H1 (cell line): ENCODE measurements around the gene ASMT. TPM values are rescaled to one million over a fixed set of nuclear protein-coding genes. Genes with fewer than 3 reads are reported as not detected.

Source experiments
- CTCF ChIA-PET: fragments of 300-600 bp; sonication (Branson Sonifier 250); formaldehyde crosslinking; loops from one replicate; lab custom pipeline; 2021; ENCODE audit not compliant: partially characterized antibody; lab: Charles Lee
- POLR2A ChIA-PET: fragments of 300-600 bp; sonication (Branson Sonifier 250); formaldehyde crosslinking; loops from one replicate; lab custom pipeline; 2021; ENCODE audit warnings: inconsistent platforms; ENCODE audit not compliant: partially characterized antibody; lab: Charles Lee
- DNase-seq, 2 experiments: peaks; one replicate each; pipeline versions ENCODE4 v3.0.0 to v3.0.0-alpha.2; 2010 to 2022; ENCODE audit warnings: low spot score in 2 of 2, low read depth in 1 of 2, mixed read lengths in 1 of 2
- FAIRE-seq: peaks from 2 replicates; lab custom pipeline; 2011; peaks lifted over from hg19 to GRCh38; lab: Jason Lieb, UNC
- H2AFZ ChIP-seq: 2 replicates; pipeline ENCODE4 v1.8.1; 2012; ENCODE audit warnings: low read length, inconsistent platforms
- H2AK5ac ChIP-seq: 2 replicates; pipeline ENCODE4 v1.6.1; 2013; ENCODE audit warnings: low read depth, low read length
- H2BK120ac ChIP-seq: replicated peaks from 2 replicates; pipeline ENCODE3; 2013; ENCODE audit warnings: low read depth, low read length, inconsistent platforms
- H2BK12ac ChIP-seq: 2 replicates; pipeline ENCODE4 v1.6.1; 2013; ENCODE audit warnings: low read depth, low read length
- H2BK15ac ChIP-seq: 2 replicates; pipeline ENCODE4 v1.6.1; 2013; ENCODE audit warnings: low read length
- H2BK20ac ChIP-seq: 2 replicates; pipeline ENCODE4 v1.6.1; 2013; ENCODE audit warnings: low read length
- H2BK5ac ChIP-seq: 2 replicates; pipeline ENCODE4 v1.6.1; 2013; ENCODE audit warnings: low read depth, low read length
- H3K14ac ChIP-seq: 2 replicates; pipeline ENCODE4 v1.6.1; 2013; ENCODE audit warnings: inconsistent platforms; ENCODE audit not compliant: insufficient read length
- H3K18ac ChIP-seq: 2 replicates; pipeline ENCODE4 v1.6.1; 2013; ENCODE audit warnings: low read length; ENCODE audit errors: extremely low read depth
- H3K23ac ChIP-seq: 2 replicates; pipeline ENCODE4 v1.6.1; 2013; ENCODE audit warnings: inconsistent platforms; ENCODE audit not compliant: insufficient read length
- H3K23me2 ChIP-seq: 2 replicates; pipeline ENCODE4 v1.6.1; 2013; ENCODE audit warnings: low read depth, low read length
- H3K27ac ChIP-seq: 2 replicates; pipeline ENCODE4 v1.6.1; 2011; ENCODE audit warnings: low read depth, low read length, inconsistent platforms
- H3K27me3 ChIP-seq, 4 experiments: replicated peaks in 1 of 4; 1 replicate in 1 of 4; 2 replicates in 3 of 4; pipeline versions ENCODE4 v1.6.1 to v1.8.1; 2011 to 2013; ENCODE audit warnings: low read length in 3 of 4, mild to moderate bottlenecking in 3 of 4, inconsistent platforms in 2 of 4, mixed read lengths in 2 of 4, moderate library complexity in 1 of 4; ENCODE audit not compliant: control insufficient read depth in 3 of 4, insufficient read depth in 3 of 4; ENCODE audit errors: extremely low read depth in 1 of 4
- H3K36me3 ChIP-seq, 4 experiments: 2 replicates each; pipeline versions ENCODE4 v1.6.1 to v1.8.1; 2011 to 2013; ENCODE audit warnings: mild to moderate bottlenecking in 4 of 4, low read length in 3 of 4, moderate library complexity in 2 of 4, control low read depth in 1 of 4, inconsistent platforms in 1 of 4; ENCODE audit not compliant: insufficient read depth in 4 of 4, control insufficient read depth in 2 of 4
- H3K4ac ChIP-seq: replicated peaks from 2 replicates; pipeline ENCODE3; 2013; ENCODE audit warnings: low read length, low read depth, mixed read lengths, inconsistent platforms; ENCODE audit not compliant: insufficient read length
- H3K4me1 ChIP-seq, 4 experiments: replicated peaks in 1 of 4; 1 replicate in 1 of 4; 2 replicates in 3 of 4; pipeline versions ENCODE4 v1.6.1 to v1.8.1; 2011 to 2013; ENCODE audit warnings: low read length in 3 of 4, inconsistent platforms in 2 of 4, mixed read lengths in 1 of 4; ENCODE audit not compliant: insufficient read depth in 4 of 4, control insufficient read depth in 3 of 4
- H3K4me2 ChIP-seq, 2 experiments: 2 replicates each; pipeline versions ENCODE4 v1.6.1 to v1.8.1; 2011 to 2013; ENCODE audit warnings: low read depth in 2 of 2, low read length in 2 of 2, control low read depth in 1 of 2, inconsistent platforms in 1 of 2, mild to moderate bottlenecking in 1 of 2; ENCODE audit not compliant: insufficient read depth in 1 of 2
- H3K4me3 ChIP-seq, 4 experiments: fragments of 200-600, 300-600 bp in 1 of 4; sonication (generic), shearing (Covaris generic), sonication (Bioruptor Twin) in 1 of 4; 2 replicates each; pipeline versions ENCODE4 v1.5.1 to v1.8.1; 2011 to 2016; ENCODE audit warnings: low read length in 4 of 4, low read depth in 3 of 4, control low read depth in 2 of 4, inconsistent platforms in 2 of 4, mild to moderate bottlenecking in 2 of 4, mixed read lengths in 1 of 4, moderate library complexity in 1 of 4; ENCODE audit not compliant: insufficient read depth in 2 of 4; ENCODE audit errors: extremely low read depth in 1 of 4
- H3K56ac ChIP-seq: replicated peaks from 2 replicates; pipeline ENCODE3; 2013; ENCODE audit warnings: low read depth, mild to moderate bottlenecking, mixed read lengths, low read length, inconsistent platforms; ENCODE audit not compliant: insufficient read length
- H3K79me1 ChIP-seq: 2 replicates; pipeline ENCODE4 v1.6.1; 2013; ENCODE audit warnings: low read depth, low read length, control low read depth
- H3K79me2 ChIP-seq, 2 experiments: 2 replicates each; pipeline versions ENCODE4 v1.6.1 to v1.8.1; 2012 to 2013; ENCODE audit warnings: low read length in 2 of 2, mild to moderate bottlenecking in 2 of 2, inconsistent platforms in 1 of 2; ENCODE audit not compliant: insufficient read depth in 2 of 2, control insufficient read depth in 1 of 2
- H3K9ac ChIP-seq, 4 experiments: replicated peaks in 1 of 4; 1 replicate in 1 of 4; 2 replicates in 3 of 4; pipeline versions ENCODE4 v1.6.1 to v1.8.1; 2011 to 2013; ENCODE audit warnings: low read depth in 3 of 4, low read length in 3 of 4, control low read depth in 2 of 4, mild to moderate bottlenecking in 2 of 4, moderate library complexity in 2 of 4, inconsistent platforms in 1 of 4; ENCODE audit errors: extremely low read depth in 1 of 4
- H3K9me3 ChIP-seq, 2 experiments: 2 replicates each; pipeline versions ENCODE4 v1.6.1 to v1.8.1; 2012 to 2013; ENCODE audit warnings: mild to moderate bottlenecking in 2 of 2, moderate library complexity in 2 of 2, control low read depth in 1 of 2, inconsistent platforms in 1 of 2, low read depth in 1 of 2, low read length in 1 of 2, mixed read lengths in 1 of 2; ENCODE audit not compliant: insufficient read depth in 2 of 2
- H4K20me1 ChIP-seq, 2 experiments: replicated peaks in 1 of 2; 2 replicates each; pipeline versions ENCODE3 to v1.8.1; 2011 to 2013; ENCODE audit warnings: inconsistent platforms in 2 of 2, low read length in 2 of 2, mild to moderate bottlenecking in 1 of 2; ENCODE audit not compliant: insufficient read depth in 2 of 2, control insufficient read depth in 1 of 2
- H4K5ac ChIP-seq: 2 replicates; pipeline ENCODE4 v1.6.1; 2013; ENCODE audit warnings: low read length, low read depth, mixed read lengths, inconsistent platforms; ENCODE audit not compliant: insufficient read length
- H4K8ac ChIP-seq: 2 replicates; pipeline ENCODE4 v1.8.0; 2013; ENCODE audit warnings: mild to moderate bottlenecking, moderate library complexity, low read length, inconsistent platforms; ENCODE audit not compliant: insufficient read depth; ENCODE audit errors: extremely low read depth
- H4K91ac ChIP-seq: replicated peaks from 2 replicates; pipeline ENCODE3; 2013; ENCODE audit warnings: low read length, mixed read lengths, inconsistent platforms; ENCODE audit not compliant: insufficient read length
- ASH2L ChIP-seq: fragments of 200-600, 300-600 bp; sonication (generic); IDR thresholded peaks from one replicate; pipeline ENCODE4 v1.7.1; 2017; ENCODE audit warnings: low read length
- CHD1 ChIP-seq: IDR thresholded peaks from 2 replicates; pipeline ENCODE4 v1.6.1; 2012; ENCODE audit warnings: low read depth, low read length, improper control_type of control experiment
- CTBP2 ChIP-seq: IDR thresholded peaks from 2 replicates; pipeline ENCODE4 v1.7.0; 2011; ENCODE audit warnings: borderline replicate concordance, mild to moderate bottlenecking, moderate library complexity, mixed read lengths, low read length; ENCODE audit not compliant: insufficient read depth, insufficient read length
- EGR1 ChIP-seq: IDR thresholded peaks from 2 replicates; pipeline ENCODE4 v1.6.1; 2011; ENCODE audit warnings: low read depth, low read length, borderline replicate concordance
- GTF2F1 ChIP-seq: IDR thresholded peaks from 2 replicates; pipeline ENCODE4 v1.6.1; 2012; ENCODE audit warnings: low read depth, low read length, improper control_type of control experiment, borderline replicate concordance
- POLR2AphosphoS5 ChIP-seq: IDR thresholded peaks from 2 replicates; pipeline ENCODE4 v1.6.1; 2011; ENCODE audit warnings: low read depth, low read length
- SAP30 ChIP-seq: fragments of 300-600 bp; sonication (generic); IDR thresholded peaks from 2 replicates; pipeline ENCODE4 v1.7.1; 2012; ENCODE audit warnings: low read length, moderate library complexity, mild to moderate bottlenecking, inconsistent platforms; ENCODE audit not compliant: insufficient read depth, insufficient replicate concordance
- SIN3A ChIP-seq, 2 experiments: IDR thresholded peaks in 1 of 2; conservative IDR thresholded peaks in 1 of 2; 2 replicates each; pipeline ENCODE4 v1.6.1; 2011 to 2012; ENCODE audit warnings: low read length in 2 of 2, improper control_type of control experiment in 1 of 2, low read depth in 1 of 2, mild to moderate bottlenecking in 1 of 2
- SP1 ChIP-seq: IDR thresholded peaks from 2 replicates; pipeline ENCODE4 v1.6.1; 2011; ENCODE audit warnings: low read depth, low read length
- TCF12 ChIP-seq: IDR thresholded peaks from 2 replicates; pipeline ENCODE4 v1.6.1; 2011; ENCODE audit warnings: low read depth, mild to moderate bottlenecking, low read length
- TEAD4 ChIP-seq: IDR thresholded peaks from 2 replicates; pipeline ENCODE4 v1.6.1; 2012; ENCODE audit warnings: low read depth, low read length, inconsistent platforms, mixed read lengths
- YY1 ChIP-seq: IDR thresholded peaks from 2 replicates; pipeline ENCODE4 v1.6.1; 2011; ENCODE audit warnings: low read depth, mild to moderate bottlenecking, low read length
- WGBS, 2 experiments: shearing (Covaris generic) in 1 of 2; methylation state at CpG; one replicate each; pipeline versions ENCODE4 v1.1.6 to v1.1.7; 2013 to 2015; ENCODE audit warnings: low lambda C conversion rate in 2 of 2, mixed read lengths in 2 of 2, inconsistent platforms in 1 of 2, low coverage in 1 of 2, missing lambda C conversion rate in 1 of 2; ENCODE audit not compliant: insufficient replicate concordance in 2 of 2, insufficient coverage in 1 of 2, insufficient read length in 1 of 2; ENCODE audit errors: extremely low coverage in 1 of 2, missing lambda C conversion rate in 1 of 2; 5-methylcytosine and 5-hydroxymethylcytosine counted together
- polyA plus RNA-seq, 7 experiments: library from polyadenylated mRNA; depleted of rRNA in 3 of 7; stranded (reverse) in 5 of 7; unstranded in 2 of 7; fragments of >200 nt in 5 of 7; fragments of 200-250 nt in 2 of 7; gene quantifications; 1 replicate in 5 of 7; 2 replicates in 1 of 7; 4 replicates in 1 of 7; pipeline versions ENCODE4 v1.2.1 to v1.2.3, GENCODE V29; 2011 to 2013; ENCODE audit warnings: missing spikeins in 2 of 7, mixed read lengths in 2 of 7
- total RNA-seq: library from RNA; stranded (reverse); fragmentation: NEBNext Ultra II Directional; extraction: Animal tissue kit (Norgen Biotek cat#: 25700); gene quantifications from 2 replicates; pipeline ENCODE4 v1.2.1, GENCODE V29; 2021
- TF ChIP-seq, protein P1 (sequence below), 3 experiments: IDR thresholded peaks; 1 replicate in 2 of 3; 2 replicates in 1 of 3; pipeline versions ENCODE4 v1.5.1 to v1.6.1; 2011; ENCODE audit warnings: low read length in 3 of 3, mild to moderate bottlenecking in 3 of 3, inconsistent platforms in 2 of 3, low read depth in 1 of 3, moderate library complexity in 1 of 3; ENCODE audit not compliant: insufficient read depth in 1 of 3; ENCODE audit errors: control extremely low read depth in 1 of 3

The ASMT gene
- total and polyA plus RNA-seq, 2 of the 8 experiments (the other 6 are each of a cell fraction or from before 2014, with no cell fraction given) = 1.5 to 3.1 TPM

DNA sequence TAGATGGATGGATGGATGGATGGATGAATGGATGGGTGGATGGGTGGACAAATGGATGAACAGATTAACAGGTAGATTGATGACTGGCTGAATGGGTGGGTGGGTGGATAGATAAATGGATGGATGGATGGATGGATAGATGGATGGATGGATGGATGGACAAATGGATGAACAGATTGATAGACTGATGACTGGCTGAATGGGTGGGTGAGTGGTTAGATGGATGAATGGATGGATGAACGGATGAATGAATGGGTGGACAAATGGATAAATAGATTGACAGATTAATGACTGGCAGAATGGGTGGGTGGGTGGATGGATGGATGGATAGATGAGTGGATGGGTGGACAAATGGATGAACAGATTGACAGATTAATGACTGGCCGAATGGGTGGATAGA lies 37.0 kb upstream of the ASMT start:
- Histone ChIP-seq H3K18ac (no peak overlapping the region), H3K4ac (no peak overlapping the region), H4K5ac (no peak overlapping the region), H4K20me1 (no peaks in the 10 kb centered on the region), H3K36me3 (no peaks in the 10 kb centered on the region), H4K8ac (no peak overlapping the region), H2BK5ac (no peak overlapping the region), H2BK20ac (no peak overlapping the region), H3K4me3 (no peak overlapping the region), H3K14ac (no peak overlapping the region), H2BK15ac (no peak overlapping the region), H3K23ac (no peak overlapping the region), H3K27me3 (no peaks in the 10 kb centered on the region), H3K4me1 (no peaks in the 10 kb centered on the region), H3K56ac (no peak overlapping the region), H3K79me2 (no peaks in the 10 kb centered on the region), H3K27ac (no peak overlapping the region), H3K79me1 (no peaks in the 10 kb centered on the region), H3K23me2 (peaks cover 22% of the 10 kb centered on the region; the same call in 1 of the 2 replicates), H2AFZ (no peak overlapping the region), H3K9me3 (peaks cover 0 to 3% of the 10 kb centered on the region in 2 experiments; a peak in 2 of 4 replicates), H2BK120ac (no peak overlapping the region), H3K4me2 (no peak overlapping the region), H2BK12ac (no peak overlapping the region), H4K91ac (no peak overlapping the region), H3K9ac (no peak overlapping the region), H2AK5ac (no peak overlapping the region)
- WGBS, 2 experiments = 52% methylated on average over 2 of the region's 2 CpGs; no CpG with 5 or more reads in 1 of the 2 experiments
- DNase-seq = no peak
- no peak for FAIRE-seq
- ChIA-PET POLR2A (no interaction called here), CTCF (no interaction called here)
- TF ChIP-seq SIN3A (conservative IDR thresholded peaks at IDR 0.05 in 1 of 2, IDR thresholded peaks at IDR 0.05 in 1 of 2; ENCODE audit: low read depth in 1 of 2, low read length in 2 of 2) = no peak
- TF ChIP-seq ASH2L = no peak
- no peak for TF ChIP-seq SAP30
- no peak for TF ChIP-seq GTF2F1
- TF ChIP-seq SP1 = no peak
- TF ChIP-seq CHD1 = no peak
- TF ChIP-seq POLR2AphosphoS5 = no peak
- no peak for TF ChIP-seq TEAD4
- no peak for TF ChIP-seq EGR1
- TF ChIP-seq CTBP2 = no peak
- TF ChIP-seq, protein P1, sequence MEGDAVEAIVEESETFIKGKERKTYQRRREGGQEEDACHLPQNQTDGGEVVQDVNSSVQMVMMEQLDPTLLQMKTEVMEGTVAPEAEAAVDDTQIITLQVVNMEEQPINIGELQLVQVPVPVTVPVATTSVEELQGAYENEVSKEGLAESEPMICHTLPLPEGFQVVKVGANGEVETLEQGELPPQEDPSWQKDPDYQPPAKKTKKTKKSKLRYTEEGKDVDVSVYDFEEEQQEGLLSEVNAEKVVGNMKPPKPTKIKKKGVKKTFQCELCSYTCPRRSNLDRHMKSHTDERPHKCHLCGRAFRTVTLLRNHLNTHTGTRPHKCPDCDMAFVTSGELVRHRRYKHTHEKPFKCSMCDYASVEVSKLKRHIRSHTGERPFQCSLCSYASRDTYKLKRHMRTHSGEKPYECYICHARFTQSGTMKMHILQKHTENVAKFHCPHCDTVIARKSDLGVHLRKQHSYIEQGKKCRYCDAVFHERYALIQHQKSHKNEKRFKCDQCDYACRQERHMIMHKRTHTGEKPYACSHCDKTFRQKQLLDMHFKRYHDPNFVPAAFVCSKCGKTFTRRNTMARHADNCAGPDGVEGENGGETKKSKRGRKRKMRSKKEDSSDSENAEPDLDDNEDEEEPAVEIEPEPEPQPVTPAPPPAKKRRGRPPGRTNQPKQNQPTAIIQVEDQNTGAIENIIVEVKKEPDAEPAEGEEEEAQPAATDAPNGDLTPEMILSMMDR (IDR thresholded peaks at IDR 0.05; ENCODE audit: control extremely low read depth in 1 of 3, insufficient read depth in 1 of 3, low read depth in 1 of 3, low read length in 3 of 3) = no peak
- no peak for TF ChIP-seq YY1
- TF ChIP-seq TCF12 = no peak
